CD4-positive, alpha-beta T cell treated with Interleukin-4 for 4 hours (primary cell): ENCODE results near the gene TUT4.

Experiments
- DNase-seq: peaks from one replicate; pipeline ENCODE4 v3.0.0-alpha.2; 2020

TUT4 gene

DNA sequence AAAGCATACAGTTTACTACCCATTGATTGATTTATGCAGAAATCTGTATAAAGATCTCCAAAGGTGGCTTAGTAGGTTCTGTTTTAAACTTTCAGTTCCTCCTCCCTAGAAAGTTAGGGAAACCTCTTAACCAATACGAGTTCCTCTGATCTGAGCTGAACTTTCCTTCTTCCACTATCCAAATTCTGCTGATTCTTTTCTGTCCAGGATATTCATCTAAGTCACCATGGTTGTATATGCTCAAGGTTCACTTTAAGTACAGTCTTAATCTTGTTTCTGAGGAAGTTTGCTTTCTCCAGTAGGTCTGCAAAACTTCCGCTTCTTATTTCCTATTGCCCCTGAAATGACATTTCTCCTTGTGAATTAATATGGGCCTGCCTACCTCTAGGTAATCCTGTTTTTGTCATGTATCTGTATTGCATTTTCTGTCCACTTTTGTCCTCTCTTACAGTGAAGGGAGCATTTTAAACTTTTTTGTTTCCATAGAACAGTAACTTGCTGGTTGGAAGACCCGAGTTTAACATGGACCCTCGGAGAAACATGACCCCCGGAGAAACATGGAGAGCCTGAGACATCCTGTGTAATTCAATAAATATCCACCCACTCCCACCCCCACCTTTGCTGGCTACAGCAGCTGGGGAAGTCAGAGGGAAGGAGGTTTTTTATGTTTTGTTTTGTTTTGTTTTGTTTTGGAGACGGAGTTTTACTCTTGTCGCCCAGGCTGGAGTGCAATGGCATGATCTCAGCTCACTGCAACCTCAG lies 16.7 kb upstream of the TUT4 start:
- no peak for DNase-seq

- DNase-seq = no peak
These were observed 15.1 kb upstream of the TUT4 start for GRCh38 chr1:52567943-52568342.

DNA sequence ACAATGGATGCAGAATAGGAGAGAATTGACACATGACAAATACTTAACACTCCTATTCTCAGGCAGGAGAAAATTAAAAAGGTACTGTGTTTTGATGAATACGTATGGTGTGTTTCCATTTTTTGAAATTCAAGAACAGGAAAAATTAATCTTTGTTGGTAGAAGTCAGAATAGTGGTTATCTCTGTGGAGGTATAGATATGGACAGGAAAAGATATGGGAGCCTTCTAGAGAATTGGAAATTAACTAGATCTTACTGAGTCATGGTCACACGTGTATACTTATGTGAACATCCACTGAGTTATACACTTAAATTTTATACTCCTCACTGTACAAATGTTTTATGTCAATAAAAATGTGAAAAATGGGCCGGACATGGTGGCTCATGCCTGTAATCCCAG lies 9.9 kb upstream of the TUT4 start:
- DNase-seq = no peak

- DNase-seq = no peak
These were observed 7.0 kb upstream of the TUT4 start for GRCh38 chr1:52559875-52560274.

- no peak for DNase-seq
These were observed 6.0 kb upstream of the TUT4 start for GRCh38 chr1:52558941-52559340.

DNA sequence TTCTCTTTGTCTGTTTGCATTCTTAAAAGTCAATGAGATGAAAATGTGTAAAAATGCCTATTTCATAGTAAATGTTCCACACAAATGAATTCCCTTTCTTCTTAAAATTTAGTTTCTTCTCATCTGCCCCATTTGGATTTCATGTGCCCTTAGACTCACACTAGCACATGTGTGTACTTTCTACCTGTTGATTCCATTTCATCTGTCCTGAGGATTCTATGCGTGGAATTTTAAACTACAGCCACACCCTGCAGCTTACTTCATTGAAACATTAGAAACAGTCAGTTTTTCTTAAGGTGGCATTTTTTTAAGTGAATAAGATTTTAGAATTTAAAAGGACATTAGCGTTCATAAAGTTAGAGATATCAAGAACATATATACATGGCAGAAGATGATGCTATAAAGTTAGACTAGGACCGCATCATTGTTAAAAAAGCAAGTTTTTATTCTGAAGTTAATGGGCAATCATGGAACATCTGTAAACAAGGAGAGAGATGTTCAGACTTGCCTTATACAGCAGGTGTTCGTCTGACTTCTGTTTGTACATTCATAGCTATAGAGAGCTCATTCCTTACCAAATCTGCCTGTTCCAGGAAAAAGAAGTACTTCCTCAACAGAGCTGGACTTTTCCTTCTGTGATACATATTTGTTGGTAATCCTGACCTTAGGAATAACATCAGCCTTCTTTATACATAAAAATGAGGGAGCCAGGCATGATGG lies 3.9 kb upstream of the TUT4 start:
- DNase-seq = no peak

DNA sequence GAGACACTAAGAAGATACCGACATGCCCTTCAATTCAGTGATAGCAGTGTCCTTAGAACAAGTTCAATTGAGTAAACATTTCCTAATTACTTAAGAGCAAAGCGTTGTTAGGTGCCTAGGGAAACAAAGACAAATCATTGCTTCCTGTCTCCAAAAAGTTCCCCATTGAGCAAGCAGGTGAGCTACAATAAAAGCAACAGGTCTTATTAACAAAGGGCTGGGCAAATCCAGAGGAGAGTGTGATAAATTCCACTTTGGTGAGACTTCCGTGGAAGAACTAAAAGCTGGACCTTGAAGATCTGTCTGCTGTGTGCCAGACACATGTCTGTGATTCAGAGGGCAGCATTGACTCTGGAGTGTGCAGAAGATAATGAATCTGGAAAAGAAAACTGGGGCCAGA lies 1.9 kb upstream of the TUT4 start:
- peak; percentile 18 for DNase-seq

- DNase-seq = no peak
These were observed 1.4 kb upstream of the TUT4 start for GRCh38 chr1:52554267-52554640.

- DNase-seq = peak; percentile 89
These were observed 722 bp upstream of the TUT4 start for GRCh38 chr1:52553362-52554266.

DNA sequence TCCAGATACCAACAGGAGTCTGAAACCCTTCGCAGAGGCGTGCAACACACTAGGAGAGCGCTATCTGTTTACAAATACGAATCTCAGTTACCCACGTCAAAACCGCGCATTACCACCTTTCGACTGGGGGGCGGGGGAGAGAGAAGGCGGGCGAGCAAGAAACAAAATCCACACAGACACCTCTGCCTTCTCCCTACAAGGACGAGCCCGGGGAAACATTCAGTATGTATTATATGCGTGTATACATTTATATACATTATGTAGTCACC lies 722 bp downstream of the TUT4 start:
- peak; percentile 75 for DNase-seq

DNA sequence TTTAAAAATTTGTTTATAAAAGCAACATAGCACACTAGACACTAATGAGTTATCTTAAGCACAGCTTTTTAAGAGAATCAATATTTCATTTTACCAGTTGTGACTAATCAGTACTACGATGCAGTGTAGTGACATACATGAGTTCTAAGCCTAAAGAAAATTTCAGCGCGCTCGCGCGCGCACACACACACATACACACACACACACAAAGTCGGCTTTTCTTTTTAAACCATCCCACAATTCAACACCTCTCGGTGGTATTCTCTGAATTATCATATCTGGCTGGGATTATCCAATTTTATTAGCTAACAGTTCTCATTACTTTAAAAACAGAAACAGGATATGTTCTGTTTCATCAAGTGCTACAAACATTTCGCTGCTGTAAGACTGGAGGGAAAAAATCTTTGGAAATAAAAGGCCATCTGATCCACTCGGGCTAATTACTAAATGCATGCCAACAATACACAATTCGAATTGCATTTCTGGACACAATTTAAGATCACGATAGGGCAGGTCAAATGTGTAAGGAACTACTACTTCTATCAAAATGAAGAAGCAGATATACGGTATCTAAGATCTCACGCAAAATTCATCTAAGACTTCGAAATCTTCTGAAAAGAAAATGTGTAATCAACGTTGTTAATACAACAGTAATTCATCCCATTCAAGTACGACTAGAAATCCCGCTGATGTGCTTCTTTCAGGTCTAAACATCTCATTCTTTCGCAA lies 1.2 kb downstream of the TUT4 start:
- DNase-seq = peak; percentile 59

DNA sequence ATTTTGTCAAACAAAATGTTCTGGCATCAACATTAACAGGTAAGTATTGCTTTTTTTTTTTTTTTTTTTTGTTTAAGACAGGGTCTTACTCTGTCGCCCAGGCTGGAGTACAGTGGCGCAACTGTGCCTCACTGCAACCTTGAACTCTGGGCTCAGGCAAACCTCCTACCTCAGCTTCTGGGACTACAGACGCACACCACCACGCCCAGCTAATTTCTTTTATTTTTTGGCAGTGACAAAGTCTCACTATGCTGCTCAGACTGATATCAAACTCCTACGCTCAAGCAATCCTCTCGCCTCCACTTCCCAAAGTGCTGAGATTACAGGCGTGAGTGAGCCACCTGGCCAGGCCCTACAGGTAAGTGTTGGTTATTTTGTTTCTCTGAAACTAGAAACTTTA lies 2.4 kb downstream of the TUT4 start:
- DNase-seq = no peak

DNA sequence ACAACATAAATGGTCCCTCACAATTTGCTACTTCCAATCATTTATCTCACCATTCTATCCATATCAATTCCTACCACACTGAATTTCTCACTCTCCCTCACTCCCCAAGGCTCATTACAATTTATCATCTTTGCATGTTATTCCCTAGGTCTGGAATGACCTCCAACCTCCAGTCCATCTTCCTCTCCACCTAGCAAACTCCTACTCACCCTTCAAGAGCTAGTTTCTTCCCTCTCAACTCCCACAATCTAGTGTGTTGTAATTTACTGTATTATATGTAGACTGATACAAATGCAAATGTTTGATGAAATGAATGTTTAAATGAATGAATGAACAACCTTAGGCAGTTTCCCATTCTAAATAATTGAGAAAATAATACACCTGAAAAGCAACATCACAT lies 3.6 kb downstream of the TUT4 start:
- DNase-seq = no peak

- no peak for DNase-seq
These were observed 6.0 kb downstream of the TUT4 start for GRCh38 chr1:52546852-52547251.

DNA sequence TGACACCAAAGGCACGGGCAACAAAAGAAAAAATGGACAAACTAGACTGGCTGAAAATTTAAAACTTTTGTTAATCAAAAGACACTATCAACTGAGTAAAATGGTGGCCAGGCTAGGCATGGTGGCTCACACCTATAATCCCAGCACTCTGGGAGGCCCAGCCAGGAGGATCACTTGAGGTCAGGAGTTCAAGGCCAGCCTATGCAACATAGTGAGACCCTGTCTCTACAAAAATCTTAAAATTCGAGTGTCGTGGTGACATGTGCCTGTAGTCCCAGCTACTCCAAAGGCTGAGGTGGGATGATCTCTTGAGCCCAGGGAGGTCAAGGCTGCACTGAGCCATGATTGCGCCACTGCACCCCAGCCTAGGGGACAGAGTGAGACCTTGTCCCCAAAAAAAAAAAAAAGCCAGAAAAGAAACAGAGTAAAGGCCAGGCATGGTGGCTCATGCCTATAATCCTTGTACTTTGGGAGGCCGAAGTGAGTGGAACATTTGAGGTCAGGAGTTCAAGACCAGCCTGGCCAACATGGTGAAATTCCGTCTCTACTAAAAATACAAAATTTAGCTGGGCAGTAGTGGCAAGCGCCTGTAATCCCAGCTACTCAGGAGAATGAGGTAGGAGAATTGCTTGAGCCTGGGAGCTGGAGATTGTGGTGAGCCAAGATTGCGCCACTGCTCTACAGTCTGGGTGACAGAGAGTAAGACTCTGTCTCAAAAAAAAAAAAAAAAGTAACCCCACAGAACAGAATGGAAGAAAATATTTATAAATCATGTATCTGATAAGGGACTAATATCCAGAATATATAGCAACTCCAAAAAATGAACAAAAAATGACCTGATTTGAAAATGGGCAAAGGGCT lies 8.0 kb downstream of the TUT4 start:
- no peak for DNase-seq

DNA sequence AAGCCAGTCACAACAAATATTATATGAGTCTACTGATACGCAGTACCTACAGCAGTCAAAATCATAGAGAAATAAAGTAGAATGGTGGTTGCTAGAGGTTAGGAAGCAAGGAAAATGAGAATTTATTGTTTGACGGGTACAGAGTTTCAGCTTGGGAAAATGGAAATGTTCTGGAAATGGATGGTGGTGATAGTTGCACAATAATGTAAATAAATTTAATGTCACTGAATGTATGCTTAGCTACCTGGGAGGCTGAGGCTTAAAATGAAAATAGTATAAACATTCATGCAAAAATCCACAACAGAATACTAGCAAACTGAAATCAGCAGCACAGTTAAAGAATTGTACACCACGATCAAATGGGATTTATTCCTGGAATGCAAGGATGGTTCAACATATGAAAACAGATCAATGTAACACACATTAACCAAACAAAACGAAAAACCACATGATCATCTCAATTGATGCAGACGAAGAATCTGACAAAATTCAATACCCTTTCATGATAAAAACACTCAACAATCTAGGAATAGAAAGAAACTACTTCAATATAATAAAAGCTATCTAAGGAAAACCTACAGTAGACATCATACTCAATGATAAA lies 10.7 kb downstream of the TUT4 start:
- DNase-seq = no peak

DNA sequence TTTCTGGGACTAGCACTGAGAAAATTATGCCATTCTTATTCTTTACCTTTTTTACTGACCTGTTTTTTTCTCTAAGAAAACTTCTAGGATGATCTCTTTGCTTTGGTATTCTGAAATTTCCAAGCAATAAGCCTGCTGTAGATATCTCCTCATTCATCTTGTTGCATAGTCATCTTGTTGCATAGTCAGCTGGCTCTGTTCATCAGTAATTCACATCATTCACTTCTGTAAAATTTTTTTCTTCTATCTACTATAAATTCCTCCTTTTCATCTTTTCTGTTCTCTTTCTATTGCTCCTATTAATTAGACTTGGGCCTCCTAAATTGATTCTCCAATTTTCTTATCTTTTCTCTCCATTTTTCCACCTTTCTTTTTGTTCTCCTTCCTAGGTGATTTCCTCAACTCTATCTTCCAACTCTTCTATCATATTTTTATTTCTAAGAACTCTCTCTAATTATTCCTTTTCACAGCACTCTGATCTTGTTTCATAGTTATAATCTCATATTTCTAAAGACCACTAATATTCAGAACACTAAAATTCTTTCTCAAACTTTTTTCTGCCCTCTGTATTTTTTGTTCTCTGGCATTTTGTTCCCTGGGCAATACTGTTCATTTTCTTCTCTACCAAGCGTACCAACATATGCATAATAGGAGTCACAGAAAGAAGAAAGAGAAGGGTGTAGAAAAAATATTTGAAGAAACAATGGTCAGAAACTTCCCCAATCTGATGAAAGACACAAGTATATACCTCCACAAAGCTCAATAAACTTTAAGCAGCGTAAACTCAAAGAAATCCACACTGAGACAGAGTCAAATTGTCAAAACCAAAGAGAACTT lies 17.7 kb downstream of the TUT4 start:
- no peak for DNase-seq

DNA sequence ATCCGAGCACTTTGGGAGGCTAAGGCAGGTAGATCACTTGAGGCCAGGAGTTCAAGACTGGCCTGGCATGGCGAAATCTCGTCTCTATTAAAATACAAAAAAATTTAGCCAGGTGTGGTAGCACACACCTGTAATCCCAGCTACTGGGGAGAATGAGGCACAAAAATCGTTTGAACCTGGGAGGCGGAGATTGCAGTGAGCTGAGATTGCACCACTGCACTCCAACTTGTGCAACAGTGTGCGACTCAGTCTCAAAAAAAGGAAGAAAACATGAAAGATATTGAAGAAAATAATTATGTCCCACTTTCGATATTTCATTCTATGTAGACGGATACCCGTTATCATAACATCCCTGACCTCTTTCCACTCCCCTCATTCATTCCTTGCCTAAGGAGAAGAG lies 19.2 kb downstream of the TUT4 start:
- no peak for DNase-seq

DNA sequence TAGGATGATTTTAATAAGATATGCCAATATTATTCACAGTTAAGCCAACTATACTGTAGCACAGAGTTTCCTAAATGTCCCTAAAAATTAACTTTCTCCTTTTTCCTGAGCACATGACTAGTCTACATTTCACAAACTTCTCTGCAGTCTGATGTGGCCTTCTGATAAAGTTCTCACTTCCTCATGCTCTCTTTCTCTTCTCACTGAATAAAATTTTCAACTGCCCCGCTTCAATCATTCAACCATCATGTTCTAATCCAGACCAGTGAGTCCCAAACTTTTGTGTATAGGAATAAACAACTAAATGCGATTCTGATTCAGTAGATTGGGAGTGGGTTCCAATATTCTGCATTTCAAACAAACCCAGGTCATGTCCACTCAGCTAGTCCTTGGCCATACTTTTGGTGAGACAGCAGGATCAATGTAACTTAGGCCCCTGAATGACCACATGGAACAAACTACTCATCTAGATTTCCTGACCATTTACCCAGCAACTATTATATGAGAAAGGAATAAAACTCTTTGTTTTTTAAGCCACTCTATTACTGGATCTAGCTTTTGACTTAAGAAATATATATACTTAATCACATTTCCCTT lies 20.1 kb downstream of the TUT4 start:
- no peak for DNase-seq

- DNase-seq = no peak
These were observed 20.6 kb downstream of the TUT4 start for GRCh38 chr1:52532247-52532646.
